Effector memory CD4-positive, alpha-beta T cell (primary cell): Measurements from ENCODE around the gene CDKL5.

ENCODE experiments used
- DNase-seq, 3 donors: peaks; one replicate each; pipeline ENCODE4 v3.0.0-alpha.2; 2020
- H3K27ac ChIP-seq: 2 replicates; pipeline ENCODE4 v1.7.0; 2013; ENCODE audit warnings: mild to moderate bottlenecking, low read length, moderate library complexity; ENCODE audit not compliant: insufficient read depth, poor library complexity, severe bottlenecking
- H3K27me3 ChIP-seq: replicated peaks from 2 replicates; pipeline ENCODE4 v1.7.0; 2013; ENCODE audit warnings: mild to moderate bottlenecking, low read length; ENCODE audit not compliant: insufficient read depth, control insufficient read depth, poor library complexity, severe bottlenecking
- H3K36me3 ChIP-seq: 2 replicates; pipeline ENCODE4 v1.7.0; 2013; ENCODE audit warnings: mild to moderate bottlenecking, low read length, moderate library complexity; ENCODE audit not compliant: control insufficient read depth, insufficient read depth
- H3K4me1 ChIP-seq: 2 replicates; pipeline ENCODE4 v1.7.0; 2013; ENCODE audit warnings: low read length, mild to moderate bottlenecking; ENCODE audit not compliant: control insufficient read depth, insufficient read depth, poor library complexity, severe bottlenecking
- H3K4me3 ChIP-seq: 2 replicates; pipeline ENCODE4 v1.7.0; 2013; ENCODE audit warnings: low read length, low read depth, mild to moderate bottlenecking; ENCODE audit not compliant: insufficient read depth, poor library complexity, severe bottlenecking
- H3K9me3 ChIP-seq: 2 replicates; pipeline ENCODE4 v1.7.0; 2013; ENCODE audit warnings: mild to moderate bottlenecking, low read length, moderate library complexity; ENCODE audit not compliant: control insufficient read depth
- total RNA-seq, 3 donors: gene quantifications; one replicate each; lab custom pipeline; 2026; lab: John Stamatoyannopoulos, UW

CDKL5 gene
- 9.5 to 12.0 (median 12.0) reads per million in 3 donors for total RNA-seq

DNA sequence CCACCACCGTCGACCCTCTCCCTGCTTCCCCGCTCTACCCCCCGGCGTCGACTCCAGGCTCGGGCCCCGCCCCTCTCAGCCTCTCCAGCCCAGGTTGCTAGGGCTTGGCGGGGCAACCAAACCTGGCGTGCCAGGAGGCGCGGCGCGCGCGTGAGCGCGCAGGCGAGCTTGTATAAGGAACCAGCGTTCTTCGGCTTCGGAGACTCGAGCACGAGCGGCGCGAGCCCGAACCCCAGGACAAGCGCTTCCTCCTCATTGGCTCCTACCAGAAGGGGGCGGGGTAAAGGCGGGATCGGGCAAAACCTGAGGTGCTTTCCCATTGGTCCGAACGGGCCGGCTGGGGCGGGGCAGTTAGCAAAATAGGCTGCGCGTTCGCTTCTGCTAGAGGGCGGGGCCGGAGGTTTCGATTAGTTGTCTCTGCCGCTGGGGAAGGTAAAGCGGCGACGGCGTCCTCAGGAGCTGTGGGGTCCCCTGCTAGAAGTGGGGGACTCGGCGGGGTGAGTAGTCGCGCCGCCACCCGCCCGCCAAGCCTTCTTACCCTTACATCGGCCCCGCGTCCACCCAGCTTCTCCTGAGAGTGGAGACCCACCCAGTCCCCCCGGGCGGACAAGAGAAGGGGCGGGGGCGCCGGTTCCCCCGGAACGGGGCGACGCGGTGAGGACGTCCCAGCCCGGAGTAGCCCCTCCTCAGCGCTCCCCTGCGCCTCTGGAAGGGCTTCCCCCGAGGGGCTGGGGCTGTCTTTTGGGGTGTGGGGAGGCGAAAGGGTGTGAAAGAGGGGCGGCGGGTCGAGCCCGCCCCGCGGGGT, at the start of gene CDKL5:
Gene CDKL5, plus strand, starts transcription at position 410 of the 805 bp plus-strand sequence. CDS start 81,489 bp downstream, outside the sequence.
- H3K27me3 ChIP-seq = no peaks in the 10 kb centered on the region
- H3K4me1 ChIP-seq = no peaks in the 10 kb centered on the region
- no peaks in the 10 kb centered on the region for H3K36me3 ChIP-seq
- peak within 1 kb of the TSS; percentile 82 for H3K27ac ChIP-seq
- H3K4me3 ChIP-seq = peak within 1 kb of the TSS; percentile 75
- peak; percentile 90 to 94 (median 93) for DNase-seq
- H3K9me3 ChIP-seq = no peaks in the 10 kb centered on the region

DNA sequence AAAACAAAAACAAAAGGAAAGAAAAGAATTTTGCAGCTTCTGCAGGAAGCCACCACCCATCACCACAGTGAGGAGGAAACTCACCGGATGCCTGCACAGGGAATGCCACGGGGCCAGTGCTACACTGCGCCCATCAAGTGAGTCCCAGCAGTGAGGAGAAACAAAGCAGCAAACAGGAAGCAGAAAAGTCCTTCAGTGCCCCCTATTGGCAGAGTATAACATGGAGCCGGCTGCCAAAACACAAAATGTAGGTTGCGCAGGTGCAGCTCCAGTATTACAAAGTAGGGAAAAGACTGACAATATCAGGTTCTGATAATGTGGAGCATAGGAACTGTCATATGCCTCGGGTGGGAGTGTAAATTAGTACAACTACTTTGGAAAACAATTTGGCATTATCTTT, 47.6 kb upstream of the CDKL5 start:
- Histone ChIP-seq H3K27me3 (no peaks in the 10 kb centered on the region), H3K4me1 (no peaks in the 10 kb centered on the region), H3K27ac (no peak overlapping the region), H3K9me3 (no peaks in the 10 kb centered on the region), H3K36me3 (no peaks in the 10 kb centered on the region), H3K4me3 (no peak overlapping the region)
- DNase-seq = no peak

DNA sequence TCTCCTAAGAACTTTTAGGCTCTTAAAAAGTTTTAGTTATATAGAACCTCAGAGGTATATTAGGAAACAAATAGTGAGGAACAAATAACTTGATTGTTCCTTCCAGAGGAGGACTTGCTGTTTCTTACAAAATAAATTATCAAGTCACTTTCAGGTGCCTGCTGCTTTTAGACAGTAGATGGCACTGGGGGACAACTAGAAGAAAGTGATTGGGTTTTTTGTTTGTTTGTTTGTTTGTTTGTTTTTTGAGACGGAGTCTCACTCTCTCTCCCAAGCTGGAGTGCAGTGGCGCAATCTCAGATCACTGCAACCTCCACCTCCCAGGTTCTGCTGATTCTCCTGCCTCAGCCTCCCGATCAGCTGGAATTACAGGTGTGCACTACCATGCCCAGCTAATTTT, 35.4 kb upstream of the CDKL5 start:
- H3K4me3 ChIP-seq = no peak overlapping the region

DNA sequence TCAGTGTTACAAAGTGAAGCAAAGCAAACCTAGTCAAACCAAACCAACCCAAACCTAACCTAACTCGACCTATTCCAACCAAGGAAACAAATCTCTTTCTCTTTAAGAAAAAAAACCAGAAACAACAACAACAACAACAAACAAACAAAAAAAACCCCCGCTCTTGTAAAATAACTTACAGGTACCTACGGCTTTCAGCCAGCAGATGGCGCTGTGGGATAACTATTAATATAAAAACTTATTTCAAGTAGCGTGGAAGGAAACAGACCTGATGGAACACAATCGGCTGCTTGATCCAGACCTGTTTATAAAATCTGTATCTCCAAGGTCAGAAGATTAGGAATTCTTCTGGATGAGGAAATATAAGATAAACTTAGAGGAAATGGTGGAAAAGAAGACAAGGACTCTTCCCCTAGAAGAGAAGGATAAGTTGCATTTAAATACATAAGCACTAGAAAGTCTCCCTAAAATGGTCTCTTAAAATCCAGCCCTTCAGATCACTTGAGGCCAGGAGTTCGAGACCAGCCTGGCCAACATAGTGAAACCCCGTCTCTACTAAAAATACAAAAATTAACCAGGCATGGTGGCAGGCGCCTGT, 34.4 kb upstream of the CDKL5 start:
- Histone ChIP-seq H3K36me3 (no peaks in the 10 kb centered on the region), H3K4me3 (no peak overlapping the region), H3K27ac (no peak overlapping the region), H3K27me3 (no peaks in the 10 kb centered on the region), H3K4me1 (no peaks in the 10 kb centered on the region), H3K9me3 (no peaks in the 10 kb centered on the region)
- peak; percentile 30 to 64 (median 39) for DNase-seq

More for the DNA sequence above, 35.4 kb upstream of the CDKL5 start:
- Histone ChIP-seq H3K36me3 (no peaks in the 10 kb centered on the region), H3K27ac (no peak overlapping the region), H3K4me1 (no peaks in the 10 kb centered on the region), H3K27me3 (no peaks in the 10 kb centered on the region), H3K9me3 (no peaks in the 10 kb centered on the region)
- DNase-seq = no peak

DNA sequence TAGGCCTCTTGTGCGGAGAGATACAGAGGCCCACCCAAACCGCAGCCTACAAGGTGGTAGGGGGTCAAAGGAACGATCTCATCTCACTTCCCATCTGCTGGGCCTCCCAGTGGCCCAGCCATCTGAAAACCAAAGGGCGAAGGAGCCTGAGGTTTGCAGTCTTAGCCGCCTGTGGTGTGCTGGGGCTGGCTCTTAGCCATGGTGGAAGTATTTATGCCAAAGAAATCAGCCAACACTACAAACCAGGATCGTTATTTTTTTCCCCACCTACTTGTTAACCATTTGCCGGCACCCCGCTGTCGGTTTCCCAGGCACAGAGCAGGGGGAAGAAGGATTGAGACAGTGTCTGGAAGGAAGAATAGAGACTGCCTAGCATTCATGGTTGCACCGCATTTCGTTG, 30.9 kb upstream of the CDKL5 start:
- DNase-seq = no peak
- Histone ChIP-seq H3K4me3 (no peak overlapping the region), H3K27me3 (no peaks in the 10 kb centered on the region), H3K36me3 (no peaks in the 10 kb centered on the region), H3K4me1 (no peaks in the 10 kb centered on the region), H3K27ac (no peak overlapping the region), H3K9me3 (no peaks in the 10 kb centered on the region)

DNA sequence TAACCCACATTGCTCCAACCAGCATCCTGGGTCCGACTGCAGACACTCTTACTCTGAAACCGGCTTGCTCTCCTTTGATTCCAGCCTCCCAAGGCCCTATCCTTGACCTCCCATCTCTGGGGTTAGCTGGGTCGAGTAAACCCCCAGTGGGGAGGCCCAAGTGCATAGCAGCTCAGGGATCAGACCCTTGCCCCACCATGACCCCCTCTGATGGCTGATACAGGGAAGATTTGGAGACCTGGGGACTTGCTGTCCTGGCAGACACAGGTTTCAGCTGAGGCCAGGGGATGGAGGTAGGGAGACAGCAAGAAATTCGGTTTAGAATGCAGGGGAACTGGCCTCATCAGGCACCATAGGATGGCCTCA, 23.6 kb upstream of the CDKL5 start:
- no peak for DNase-seq
- no peak overlapping the region for H3K27ac ChIP-seq
- H3K4me3 ChIP-seq = no peak overlapping the region
- no peaks in the 10 kb centered on the region for H3K9me3 ChIP-seq
- no peaks in the 10 kb centered on the region for H3K36me3 ChIP-seq
- H3K27me3 ChIP-seq = no peaks in the 10 kb centered on the region
- H3K4me1 ChIP-seq = no peaks in the 10 kb centered on the region

DNA sequence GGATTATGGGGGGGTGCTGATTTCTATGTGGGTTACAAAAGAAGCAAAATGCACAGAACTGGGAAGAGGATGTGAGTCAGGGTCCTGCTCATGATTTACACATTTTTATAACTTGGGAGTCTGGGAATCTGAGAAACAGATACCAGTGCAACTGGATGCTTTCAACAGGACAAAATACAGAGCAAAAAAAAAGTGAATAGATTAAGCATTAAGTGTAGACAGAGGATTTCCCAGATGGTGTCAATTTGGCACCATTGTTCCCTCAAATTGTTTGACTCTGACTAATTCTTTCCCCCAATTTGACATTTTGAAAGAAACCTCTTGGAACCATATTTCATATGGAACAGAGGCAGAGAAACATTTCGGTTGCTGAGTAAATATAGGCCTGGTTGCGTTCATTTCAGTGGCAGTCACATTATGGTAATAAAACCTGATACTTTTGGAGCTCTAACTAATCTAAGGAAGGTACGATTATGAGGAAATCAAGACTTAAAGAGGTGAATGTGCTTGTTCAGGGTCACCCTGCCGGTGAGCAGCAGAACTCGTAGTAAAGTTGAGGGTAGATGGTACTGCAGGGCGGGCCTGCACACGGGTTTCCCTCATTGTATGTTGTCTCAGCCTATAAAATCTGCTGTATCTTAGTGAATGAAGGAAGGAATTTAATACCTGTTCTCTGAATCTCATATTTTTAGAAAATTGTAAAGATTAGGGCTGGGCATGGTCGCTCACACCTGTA, 18.7 kb upstream of the CDKL5 start:
- DNase-seq = no peak
- Histone ChIP-seq H3K27ac (no peak overlapping the region), H3K4me3 (no peak overlapping the region), H3K9me3 (no peaks in the 10 kb centered on the region), H3K36me3 (no peaks in the 10 kb centered on the region), H3K27me3 (no peaks in the 10 kb centered on the region), H3K4me1 (no peaks in the 10 kb centered on the region)

DNA sequence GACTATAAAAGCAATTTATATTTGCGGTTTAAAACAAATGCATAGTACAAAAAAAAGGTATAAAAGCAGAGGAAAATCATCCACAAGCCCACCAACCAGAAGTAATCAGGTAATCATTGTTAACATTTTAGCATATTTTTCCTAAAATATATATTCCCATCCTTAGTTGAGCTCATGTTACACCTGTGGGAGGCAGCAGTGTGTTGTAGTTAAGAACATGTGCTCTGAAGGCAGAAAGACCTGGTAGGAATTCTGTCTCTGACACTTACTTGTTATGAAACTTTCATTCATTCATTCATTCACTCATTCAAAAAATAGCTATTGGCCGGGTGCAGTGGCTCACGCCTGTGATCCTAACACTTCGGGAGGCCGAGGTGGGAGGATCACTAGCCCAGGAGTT, 15.4 kb upstream of the CDKL5 start:
- Histone ChIP-seq H3K27ac (no peak overlapping the region), H3K4me1 (no peaks in the 10 kb centered on the region), H3K9me3 (no peaks in the 10 kb centered on the region), H3K36me3 (no peaks in the 10 kb centered on the region), H3K4me3 (no peak overlapping the region), H3K27me3 (no peaks in the 10 kb centered on the region)
- DNase-seq = no peak

DNA sequence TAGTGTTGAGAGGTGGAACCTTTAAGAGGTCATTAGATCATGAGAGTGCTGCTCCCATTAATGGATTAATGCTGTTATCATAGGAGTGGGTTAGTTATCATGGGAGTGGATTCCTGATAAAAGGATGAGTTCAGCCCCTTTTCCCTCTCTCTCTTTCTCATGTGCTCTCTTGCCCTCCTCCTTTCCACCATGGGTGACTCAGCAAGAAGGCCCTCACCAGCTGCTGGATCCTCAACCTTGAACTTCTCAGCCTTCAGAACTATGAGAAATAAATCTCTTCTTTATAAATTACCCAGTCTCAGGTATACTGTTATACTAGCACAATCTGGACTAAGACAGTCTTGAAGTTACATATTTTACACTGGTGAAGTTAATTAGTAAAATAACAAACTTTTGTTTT, 10.0 kb upstream of the CDKL5 start:
- DNase-seq = no peak
- no peak overlapping the region for H3K27ac ChIP-seq
- H3K27me3 ChIP-seq = no peaks in the 10 kb centered on the region
- H3K9me3 ChIP-seq = no peaks in the 10 kb centered on the region
- H3K4me3 ChIP-seq = no peak overlapping the region
- no peaks in the 10 kb centered on the region for H3K36me3 ChIP-seq
- no peaks in the 10 kb centered on the region for H3K4me1 ChIP-seq

DNA sequence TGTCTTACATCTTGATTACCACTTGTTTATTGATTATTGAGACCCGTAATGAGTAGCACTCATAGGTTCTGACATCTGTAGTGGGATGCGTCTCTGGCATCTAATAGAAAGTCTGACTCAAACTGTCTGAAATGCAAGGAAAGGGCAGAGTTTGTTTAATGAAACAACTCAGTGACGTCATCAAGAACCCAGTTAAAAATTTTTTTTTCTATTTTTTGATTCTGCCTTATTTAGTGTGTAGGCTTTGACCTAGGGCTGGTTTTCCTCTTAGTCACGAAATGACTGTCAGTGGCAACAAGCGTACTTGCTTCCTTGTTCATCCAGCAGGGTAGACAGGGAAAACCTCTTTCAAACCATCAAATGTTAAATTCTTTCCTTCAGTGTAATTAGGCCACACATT, 3.1 kb upstream of the CDKL5 start:
- Histone ChIP-seq H3K27ac (no peak overlapping the region), H3K4me3 (no peak overlapping the region), H3K4me1 (no peaks in the 10 kb centered on the region), H3K27me3 (no peaks in the 10 kb centered on the region), H3K36me3 (no peaks in the 10 kb centered on the region), H3K9me3 (no peaks in the 10 kb centered on the region)
- no peak for DNase-seq
